Epidermal melanocyte (primary cell): ENCODE results near the gene C13orf46.

Source experiments
- DNase-seq: peaks from one replicate; pipeline ENCODE4 v3.0.0; 2011; ENCODE audit warnings: low spot score; ENCODE audit not compliant: insufficient read length

C13orf46 gene

DNA sequence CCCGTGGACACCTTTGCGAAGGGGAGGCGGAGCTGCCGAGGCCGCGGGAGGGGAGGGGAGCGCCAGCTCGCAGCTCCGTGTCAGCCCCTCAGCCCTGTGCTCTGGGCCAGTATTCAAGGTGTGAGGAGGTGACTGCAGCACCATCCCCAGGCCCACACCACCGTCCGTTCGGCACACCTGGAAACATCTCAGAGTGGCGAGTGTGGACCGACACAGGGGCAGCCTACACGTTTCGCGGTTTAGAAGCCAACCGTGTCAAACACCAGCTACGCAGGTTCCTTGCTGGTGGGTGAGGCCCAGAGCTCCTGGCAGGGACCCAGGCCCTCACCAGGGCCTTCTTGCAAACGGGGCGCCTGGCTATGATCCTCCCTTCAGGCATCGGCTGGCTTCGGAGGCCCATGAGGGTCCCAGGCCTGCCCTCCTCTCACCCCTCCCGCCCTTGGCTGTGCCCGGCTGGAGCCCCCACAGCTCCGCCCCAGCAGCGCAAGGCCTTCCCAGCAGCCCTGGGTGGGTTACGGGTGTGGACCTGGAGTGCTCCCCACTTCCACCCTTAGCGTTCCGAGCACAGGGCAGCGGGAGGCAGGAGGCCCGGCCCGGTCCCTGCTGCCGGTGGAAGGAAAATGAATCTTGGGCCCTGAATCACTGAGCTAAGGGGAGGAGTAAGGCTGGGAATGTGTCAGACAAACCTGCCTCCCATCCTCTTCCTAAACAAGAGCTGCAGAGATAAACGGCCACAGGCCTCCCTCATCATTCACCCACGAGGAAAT lies 1.2 kb downstream of the C13orf46 start:
- DNase-seq: no peak

DNA sequence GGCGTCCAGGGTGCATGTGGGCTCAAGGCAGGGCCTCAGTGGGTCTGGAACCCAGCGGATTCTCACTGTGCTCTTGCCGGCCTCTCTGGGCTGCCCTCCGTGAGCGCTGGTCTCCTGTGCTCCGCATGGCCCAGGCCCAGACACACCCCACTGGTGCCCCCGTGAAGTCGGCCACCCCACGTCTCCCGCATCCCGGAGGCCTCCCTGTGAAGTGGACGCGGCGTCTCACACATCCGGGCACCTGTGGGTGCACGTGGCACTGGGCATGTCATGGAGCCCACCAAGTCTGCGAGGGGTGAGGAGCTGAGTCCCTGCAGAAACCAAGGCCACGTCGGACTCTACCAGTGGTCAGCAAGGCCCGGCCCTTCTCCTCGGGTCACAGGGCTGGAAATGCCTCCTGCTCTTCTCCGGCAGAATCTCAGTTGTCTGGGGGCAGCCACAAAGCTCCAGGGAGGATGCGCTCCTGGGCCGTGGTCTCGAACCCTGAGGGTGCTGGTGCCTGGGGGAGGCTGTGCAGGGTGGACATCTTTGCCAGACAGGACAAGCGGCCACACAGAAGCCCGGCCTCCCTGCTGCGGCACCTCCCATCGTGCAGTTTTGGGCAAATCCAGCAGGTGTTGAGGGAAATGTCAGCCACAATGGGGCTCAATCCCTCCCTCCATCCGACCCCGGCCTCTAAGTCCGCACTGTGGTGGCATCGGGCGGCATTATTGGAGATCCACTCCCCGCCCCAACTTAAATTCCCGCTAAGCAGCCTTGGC lies 2.2 kb downstream of the C13orf46 start:
- DNase-seq: no peak

GRCh38 chr13:113970810-113971470 lies 2.9 kb downstream of the C13orf46 start:
- no peak for DNase-seq

GRCh38 chr13:113969973-113970611 lies 3.8 kb downstream of the C13orf46 start:
- DNase-seq: no peak

- DNase-seq: no peak
Observed at GRCh38 chr13:113969311-113969972, 4.4 kb downstream of the C13orf46 start.

DNA sequence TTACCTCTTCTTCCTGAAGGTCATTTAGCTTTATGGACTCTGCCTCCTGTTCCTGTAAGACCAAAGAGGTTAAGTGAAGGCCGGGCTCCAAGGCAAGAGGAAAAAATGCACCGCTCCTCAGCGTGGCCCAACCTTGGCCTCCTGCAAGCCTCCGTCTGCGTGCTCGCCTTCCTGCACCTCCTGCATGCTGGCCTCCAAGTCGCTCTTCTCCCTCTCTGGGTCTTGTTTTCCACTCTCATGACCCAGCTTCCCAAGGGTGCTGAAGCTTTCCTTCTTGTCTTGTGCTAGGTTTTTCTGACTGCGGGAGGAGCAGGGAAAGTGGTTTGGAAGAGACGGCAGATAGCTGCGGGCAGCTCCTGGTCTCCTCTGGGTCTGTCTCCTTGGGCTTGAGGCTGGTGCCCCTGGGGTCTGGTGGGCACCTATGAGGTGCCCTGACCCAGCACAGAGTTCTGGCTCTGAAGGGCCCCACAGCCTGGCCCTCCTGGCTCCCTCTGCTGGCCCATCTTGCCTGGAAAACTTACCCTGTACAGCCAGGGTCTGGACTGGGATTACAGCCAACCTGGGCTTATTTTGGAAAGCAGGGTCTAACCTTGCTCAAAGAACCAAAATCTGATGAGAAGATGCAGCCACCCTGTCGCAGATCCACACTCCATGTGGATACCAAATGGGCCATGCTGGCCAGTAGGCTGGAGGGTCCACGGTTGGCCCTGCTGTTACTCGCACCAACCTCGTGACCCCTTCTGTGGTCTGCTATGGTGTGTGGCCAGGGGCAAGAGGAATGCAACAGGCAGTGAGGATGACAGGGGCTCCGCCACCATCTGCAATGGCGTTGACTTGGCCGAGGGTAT lies 5.2 kb downstream of the C13orf46 start:
- no peak for DNase-seq

DNA sequence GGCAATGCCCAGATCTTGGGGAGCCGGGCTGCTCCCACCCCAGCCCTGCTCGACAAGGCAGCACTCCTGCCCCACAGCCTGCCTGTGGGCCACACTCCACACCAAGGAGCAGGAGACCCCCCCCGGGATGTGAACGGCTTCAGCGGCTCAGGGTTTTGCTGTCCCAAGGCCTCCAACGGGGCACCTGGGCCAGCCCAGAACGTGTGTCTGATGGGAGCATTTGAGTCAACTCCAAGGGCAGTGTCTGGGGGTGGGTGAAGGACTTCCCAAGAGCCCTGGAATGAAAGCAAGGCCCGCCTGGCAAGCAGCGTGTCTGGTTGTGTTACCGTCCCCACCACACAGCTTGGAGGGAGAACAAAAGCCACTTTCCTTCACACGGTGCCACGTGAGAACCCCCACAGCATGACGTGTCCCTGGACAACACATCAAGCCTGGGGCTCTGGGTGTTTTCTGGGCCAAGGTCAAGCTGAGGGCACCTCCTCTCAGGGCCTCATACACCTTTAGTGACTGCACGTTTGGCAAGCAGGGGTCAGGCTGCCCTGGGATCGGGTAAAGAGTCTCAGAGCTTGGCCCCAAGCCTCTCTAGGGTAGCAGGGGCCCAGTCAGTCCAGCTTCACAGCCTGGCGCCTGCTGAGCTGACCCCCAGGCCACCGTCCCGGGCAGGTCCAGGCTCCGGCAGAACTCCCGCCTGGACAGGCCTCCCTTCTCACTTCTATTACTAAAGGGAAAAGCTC lies 6.0 kb downstream of the C13orf46 start:
- DNase-seq: no peak

GRCh38 chr13:113967206-113967720 lies 6.6 kb downstream of the C13orf46 start:
- DNase-seq: no peak

- DNase-seq: no peak
Observed at GRCh38 chr13:113965968-113966884, 7.7 kb downstream of the C13orf46 start.

DNA sequence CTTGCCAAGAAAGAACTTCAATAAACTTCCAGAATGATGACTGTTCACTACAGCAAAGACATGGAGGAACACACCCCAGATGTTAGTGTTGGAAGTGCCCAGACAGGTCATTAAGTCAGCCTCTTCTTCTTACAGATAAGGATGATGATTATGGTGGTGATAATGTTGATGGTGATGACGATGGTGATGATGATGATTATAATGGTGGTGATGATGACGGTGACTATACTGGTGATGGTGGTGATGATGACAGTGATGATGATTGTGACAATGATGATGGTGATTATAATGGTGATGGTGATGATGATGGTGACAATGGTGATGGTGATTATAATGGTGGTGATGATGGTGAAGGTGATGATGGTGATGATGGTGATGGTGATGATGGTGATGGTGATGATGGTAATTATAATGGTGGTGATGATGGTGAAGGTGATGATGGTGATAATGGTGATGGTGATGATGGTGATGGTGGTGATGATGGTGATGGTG lies 8.4 kb downstream of the C13orf46 start:
- DNase-seq: no peak

DNA sequence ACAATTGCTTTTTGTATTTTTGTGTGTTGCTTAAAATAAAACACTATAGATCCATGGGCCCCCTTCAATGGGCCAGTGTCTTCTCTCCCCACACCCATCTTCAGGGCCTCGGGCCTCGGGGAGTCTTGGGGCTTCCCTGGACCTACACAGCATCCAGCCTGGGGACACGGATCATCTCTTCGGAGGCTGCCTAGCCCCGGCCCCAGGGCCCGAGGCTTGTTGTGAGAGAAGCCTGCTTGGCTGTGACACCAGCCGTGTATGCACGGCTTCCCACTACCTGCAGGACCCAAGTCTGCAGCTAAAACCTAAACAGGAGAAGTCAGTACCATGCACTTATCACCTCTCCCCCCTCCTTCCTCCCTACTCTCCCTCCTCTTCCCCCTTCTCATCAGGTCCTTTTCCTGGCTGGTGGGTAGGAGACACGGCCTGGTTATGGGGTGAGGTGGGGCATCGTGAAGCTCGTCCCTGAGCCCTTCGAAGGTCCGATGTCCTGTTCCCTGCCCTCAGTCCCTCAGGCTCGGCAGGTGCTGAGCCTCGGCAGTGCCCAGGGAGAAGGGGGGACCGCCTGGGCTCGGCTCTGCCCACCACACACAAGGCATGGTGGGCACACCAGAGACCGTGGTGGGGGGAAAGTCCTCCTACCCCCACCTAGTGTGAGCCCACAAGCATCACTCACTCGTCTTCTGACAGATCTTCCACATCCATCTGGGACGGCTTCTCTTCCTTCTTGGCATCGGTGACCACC lies 9.5 kb downstream of the C13orf46 start:
- DNase-seq: no peak

DNA sequence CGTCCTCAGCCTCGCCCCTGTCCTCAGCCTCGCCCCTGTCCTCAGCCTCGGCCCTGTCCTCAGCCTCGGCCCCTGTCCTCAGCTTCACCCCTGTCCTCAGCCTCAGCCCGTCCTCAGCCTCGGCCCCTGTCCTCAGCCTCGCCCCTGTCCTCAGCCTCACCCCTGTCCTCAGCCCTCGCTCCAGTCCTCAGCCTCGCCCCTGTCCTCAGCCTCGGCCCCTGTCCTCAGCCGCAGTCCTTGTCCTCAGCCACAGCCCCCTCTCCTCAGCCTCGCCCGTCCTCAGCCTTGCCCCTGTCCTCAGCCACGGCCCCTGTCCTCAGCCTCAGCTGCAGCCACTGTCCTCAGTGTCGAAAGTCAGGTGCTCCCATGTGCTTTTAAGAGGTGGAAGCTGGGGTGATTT lies 10.5 kb downstream of the C13orf46 start:
- DNase-seq: no peak

- DNase-seq: no peak
Observed at GRCh38 chr13:113962975-113963374, 10.9 kb downstream of the C13orf46 start.

- DNase-seq: no peak
Observed at GRCh38 chr13:113962386-113962785, 11.5 kb downstream of the C13orf46 start.

- no peak for DNase-seq
Observed at GRCh38 chr13:113960276-113960948, 13.5 kb downstream of the C13orf46 start.

- DNase-seq: no peak
Observed at GRCh38 chr13:113959198-113959597, 14.7 kb downstream of the C13orf46 start.

DNA sequence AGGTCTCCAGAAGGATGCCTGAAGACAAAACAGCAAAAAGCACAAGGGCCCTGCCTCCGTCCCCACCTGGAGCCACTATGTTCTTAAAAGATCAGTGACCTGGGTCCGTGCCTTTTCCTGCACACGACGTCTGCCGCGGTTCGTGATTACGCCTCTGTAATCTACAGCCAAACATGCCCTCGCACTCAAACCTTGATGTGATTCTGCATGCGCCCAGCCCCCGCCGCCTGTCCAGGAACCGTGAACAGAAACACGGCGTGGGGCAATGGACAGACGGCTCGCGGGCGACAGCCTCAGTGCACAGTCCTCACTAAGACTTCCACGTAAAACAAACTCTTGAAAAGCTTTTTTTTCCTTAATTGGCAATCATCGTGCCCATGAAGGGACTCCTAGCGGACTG lies 15.5 kb downstream of the C13orf46 start:
- DNase-seq: no peak
